DMS153 treated with DMSO at 0.1 percent for 48 hours (cell line): ENCODE measurements around the gene TTLL10.

Experiments used
- DNase-seq: peaks from one replicate; lab custom pipeline; 2025; ENCODE audit not compliant: unreplicated experiment; lab: John Stamatoyannopoulos, UW

TTLL10 gene

DNA sequence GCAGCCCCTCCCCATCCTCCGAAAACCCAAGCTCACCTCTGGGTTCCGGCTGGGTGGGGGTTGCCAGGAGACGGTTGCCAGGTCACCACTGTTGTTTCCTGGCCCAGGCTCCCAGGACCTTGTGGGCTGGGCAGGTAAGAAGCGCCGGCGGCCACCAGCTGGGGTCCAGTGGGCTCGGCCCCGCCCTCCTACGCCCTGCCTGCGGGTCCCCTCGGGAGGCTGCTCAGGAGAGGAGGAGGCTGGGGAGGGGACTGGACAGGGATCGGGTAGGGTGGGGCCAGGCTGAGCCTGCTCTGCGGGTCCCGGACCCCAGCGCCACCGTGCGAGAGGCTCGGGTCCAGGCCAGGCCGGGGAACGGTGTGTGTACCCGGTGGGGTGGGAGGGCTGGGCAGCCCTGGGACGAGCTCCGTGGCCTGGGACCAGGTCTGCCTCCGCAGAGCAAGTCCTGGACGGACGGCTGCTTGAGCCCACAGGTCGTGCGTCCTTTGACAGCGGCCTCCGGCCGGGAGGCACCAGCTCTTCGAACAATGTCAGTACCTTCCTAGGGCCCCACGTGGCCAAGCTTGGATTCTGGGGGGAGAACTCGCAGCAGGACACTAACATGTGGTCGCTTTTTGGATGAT is at the start of gene TTLL10:
TSS of gene TTLL10 (plus strand) at position 88 of the 623 bp plus-strand sequence. CDS start 5,336 bp downstream, outside the sequence.
- DNase-seq, result no peak

DNA sequence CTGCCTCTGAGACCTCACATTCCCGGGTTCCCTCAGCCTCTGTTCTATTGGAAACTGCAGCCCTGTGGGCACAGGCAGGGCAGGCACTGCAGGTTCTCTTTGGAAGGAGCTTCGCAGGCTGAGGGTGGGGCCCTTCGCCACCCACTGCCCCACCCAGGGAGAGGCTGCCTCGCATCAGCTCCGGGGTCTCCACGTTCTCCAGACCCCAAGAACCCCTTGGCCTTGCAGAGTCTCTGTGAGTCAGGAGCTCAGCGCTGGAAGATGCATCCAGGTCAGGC is 49.2 kb upstream of the TTLL10 start:
- no peak for DNase-seq

DNA sequence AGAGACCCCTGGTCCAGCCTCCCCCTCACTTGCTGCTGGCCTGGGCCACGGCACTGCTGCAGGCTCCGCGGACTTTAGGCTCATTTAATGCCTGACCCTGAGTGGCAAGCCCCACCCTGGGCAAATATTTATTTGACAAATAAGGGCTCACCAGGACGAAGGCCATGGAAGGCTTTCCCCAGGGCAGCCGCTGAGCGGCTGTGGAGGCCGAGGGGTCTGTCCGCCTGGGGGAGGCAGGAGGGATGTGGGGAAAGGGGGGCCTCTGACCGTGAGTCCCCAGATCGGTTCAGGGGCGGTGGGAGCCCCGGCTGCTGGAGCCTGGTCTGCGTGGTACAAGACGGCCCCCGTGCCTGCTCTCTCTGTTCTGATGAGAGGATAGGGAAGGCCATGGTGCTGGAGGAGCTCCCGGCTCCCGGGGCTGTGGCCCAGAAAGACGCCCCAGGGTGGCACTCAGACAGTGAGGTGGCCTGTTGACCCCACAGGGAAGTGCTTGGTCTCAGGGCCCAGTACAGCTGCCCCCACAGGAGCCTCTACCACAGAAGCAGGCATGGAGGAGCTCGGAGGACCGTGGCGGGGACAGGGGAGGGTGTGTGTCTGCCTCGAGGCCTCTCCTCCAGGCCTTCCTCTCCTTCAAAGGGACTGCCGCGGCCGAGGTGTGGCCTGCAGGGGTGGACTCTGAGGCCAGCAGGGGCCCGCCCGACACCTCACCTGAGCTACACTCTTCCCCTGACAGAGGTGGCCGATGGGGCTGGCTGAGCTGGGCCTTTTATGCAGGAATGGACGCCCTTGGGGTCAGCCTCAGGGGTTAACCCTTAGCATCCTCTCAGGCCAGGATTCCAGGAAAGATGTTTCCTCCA is 48.7 kb upstream of the TTLL10 start:
- DNase-seq, result no peak

DNA sequence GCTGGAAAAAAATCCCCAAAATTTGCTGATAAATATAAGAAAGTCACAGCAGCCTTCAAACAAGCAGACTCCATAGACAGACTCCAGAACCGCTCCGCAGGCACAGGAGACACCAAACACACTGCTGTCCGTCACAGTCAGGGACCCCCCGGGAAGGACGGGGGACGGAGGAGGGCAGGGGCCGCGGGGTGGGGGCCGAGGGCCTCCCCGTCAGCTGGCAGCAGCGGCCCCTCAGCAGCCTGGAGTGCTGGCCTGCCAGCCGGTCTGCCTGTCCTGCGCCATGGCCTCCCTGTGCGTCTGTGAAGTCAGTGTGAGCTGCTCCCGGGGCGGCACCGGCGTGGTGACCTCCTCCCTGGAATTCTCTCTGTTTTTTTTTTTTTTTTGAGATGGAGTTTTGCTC is 47.7 kb upstream of the TTLL10 start:
- DNase-seq, result no peak

DNA sequence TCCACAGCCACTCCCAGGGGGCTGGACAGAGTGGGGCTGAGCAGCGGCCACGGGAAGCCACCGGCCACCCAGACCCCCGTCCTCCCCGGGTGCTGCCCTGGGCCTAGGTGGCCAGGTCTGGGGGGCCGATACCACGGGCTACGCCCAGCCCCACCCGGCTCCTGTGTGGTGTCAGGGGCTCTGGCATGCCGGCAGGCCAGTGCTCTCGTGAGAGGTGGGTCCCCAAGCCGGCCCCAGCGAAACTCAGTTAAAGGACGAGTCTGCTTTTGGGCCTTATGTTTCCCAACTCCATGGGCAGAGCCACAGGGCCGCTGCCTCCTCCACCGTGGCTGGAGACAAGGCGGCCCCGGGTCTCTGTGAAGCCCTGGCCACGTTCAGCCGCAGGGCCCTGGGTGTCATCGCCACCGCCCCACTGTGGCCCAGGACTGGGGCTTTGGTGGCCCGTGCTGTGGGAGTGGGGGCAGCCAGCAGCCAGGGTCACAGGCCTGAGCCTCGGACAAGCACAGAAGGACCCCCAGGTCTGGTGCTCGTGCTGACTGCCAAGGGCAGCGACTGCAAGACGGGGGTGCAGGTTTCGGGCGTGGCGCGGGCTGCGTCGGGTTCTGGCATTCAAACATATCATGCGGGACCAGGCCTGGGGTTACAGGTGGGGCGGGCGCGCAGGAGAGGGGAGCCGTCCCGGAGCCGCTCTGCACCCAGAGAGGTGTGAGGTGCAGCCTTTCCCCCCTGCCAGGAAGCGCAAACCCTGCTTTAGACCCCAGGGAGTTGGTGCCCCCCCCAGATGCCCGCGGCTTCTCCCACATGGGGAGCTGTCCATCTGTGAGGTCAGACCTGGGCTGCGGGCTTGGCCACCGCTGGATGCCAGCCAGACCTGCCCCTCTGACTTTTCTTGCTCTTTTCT is 45.9 kb upstream of the TTLL10 start:
- DNase-seq, result no peak

GRCh38 chr1:1128454-1129139 is 45.1 kb upstream of the TTLL10 start:
- DNase-seq, result no peak

- no peak for DNase-seq
Observed at GRCh38 chr1:1129381-1129821, 44.3 kb upstream of the TTLL10 start.

GRCh38 chr1:1130206-1131120 is 43.2 kb upstream of the TTLL10 start:
- DNase-seq, result no peak

DNA sequence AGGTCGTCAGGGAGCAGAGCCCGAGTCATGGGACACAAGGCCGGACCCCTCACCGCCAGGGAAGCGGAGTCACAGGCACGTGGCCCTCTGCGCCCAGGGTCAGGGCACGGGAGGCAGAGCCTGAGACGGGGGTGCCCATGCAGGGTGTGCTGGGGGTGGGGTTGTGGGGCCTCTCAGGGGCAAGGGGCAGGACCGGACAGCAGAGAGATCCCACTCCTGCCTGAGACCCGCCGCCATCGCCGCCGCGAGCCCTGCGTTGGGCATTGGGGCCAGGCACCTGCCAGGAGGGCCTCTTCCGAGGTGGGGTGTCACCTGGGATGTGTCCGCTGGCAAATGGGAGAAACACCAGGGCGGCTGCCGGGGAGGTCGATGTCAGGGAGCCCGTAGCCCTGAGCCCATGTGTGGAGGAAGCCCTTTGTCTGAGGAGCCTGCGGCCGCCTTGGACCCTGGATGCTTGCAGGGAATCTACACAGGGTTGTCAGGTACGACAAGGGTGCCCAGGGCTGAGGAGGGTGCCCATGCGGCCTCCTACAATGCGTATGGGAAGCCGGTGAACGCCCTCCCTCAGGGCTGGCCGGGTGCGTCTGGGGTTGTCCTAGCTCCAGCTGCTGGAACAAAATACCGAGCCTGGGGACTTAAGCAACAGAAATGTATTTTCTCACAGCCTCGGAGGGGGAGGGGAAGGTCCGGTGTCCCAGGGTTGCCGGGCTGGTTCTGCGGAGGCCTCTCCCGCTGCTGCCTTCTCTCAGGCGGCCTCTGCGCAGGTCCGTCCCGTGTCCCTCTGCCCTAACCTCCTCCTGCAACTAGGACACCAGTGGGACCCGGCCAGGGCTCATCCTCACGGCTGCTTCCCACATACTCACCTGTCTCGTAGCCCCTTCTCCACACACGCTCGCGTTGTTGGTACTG is 41.4 kb upstream of the TTLL10 start:
- DNase-seq, result no peak

- DNase-seq, result peak; percentile 57
Observed at GRCh38 chr1:1132956-1133750, 40.5 kb upstream of the TTLL10 start.

- DNase-seq, result no peak
Observed at GRCh38 chr1:1134300-1134970, 39.2 kb upstream of the TTLL10 start.

DNA sequence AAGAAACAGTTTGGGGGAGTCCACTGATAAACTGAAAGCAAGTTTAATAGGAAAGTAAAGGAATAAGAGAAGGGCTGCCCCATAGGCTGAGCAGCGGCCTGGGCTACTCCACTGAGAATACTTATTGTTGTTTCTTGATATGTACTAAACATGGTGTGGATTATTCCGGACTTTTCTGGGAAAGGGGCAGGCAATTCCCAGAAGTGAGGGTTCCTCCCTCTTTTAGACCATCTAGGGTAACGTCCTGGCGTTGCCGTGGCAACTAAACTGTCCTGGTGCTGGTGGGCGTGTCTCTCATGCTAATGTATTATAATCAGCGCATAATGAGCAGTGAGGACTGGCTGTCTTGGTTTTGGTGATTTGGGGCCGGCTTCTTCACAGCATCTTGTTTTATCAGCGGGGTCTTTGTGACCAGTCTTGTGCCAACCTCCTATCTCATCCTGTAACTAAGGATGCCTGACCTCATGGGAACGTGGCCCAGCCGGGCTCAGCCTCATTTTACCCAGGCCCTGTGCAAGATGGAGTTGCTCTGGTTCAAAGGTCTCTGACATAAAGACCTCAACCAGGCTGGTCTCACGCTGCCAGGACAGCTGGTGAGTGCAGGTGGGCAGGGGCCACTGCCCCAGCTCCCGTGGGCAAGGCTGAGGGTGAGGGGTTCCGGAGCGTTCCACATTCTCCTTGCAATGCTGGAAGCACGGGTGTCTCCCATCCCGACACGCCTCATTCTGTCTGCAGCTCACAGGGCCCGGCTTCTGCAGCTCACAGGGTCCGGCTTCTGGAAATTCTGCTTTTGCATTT is 38.1 kb upstream of the TTLL10 start:
- no peak for DNase-seq

GRCh38 chr1:1136547-1137230 is 37.0 kb upstream of the TTLL10 start:
- peak; percentile 98 for DNase-seq

DNA sequence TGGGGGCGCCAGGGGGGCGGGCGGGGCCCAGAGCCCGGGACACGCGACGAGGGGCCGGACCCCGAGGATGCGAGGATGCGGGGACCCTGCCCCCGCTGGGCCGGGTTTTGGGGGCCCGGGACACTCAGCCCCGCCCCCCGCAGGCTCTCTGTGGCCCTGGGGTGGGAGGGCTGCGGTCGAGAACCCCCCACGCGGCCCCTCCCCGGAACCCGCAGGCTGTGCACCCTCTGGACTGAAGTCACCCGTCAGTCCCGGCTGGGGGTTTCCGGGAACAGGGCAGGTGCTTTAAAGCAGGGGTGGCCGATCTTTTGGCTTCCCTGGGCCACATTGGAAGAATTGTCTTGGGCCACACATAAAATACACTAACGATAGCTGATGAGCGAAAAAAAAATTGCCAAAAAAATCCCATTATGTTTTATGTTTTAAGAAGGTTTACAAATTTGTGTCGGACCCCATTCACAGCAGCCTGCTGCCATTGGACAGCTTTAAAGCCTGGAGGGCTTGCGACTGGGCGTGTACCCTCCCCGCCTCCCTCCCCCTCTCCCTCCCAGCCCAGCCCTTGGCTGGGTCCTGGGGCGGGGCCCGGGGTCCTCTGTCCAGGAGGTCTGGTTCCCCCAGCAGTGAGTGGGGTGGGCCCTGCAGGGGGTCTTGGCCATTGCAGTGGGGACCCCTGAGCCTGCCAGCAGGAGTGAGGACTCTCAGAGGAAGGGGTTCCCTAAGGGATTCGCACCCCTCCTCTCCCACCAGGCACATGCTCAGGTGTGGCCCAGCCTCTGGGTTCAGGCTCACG is 36.2 kb upstream of the TTLL10 start:
- peak; percentile 64 for DNase-seq

GRCh38 chr1:1140673-1141072 is 33.0 kb upstream of the TTLL10 start:
- no peak for DNase-seq
